ENCODE results near the gene CD244. TPM values are rescaled to one million over a fixed set of nuclear protein-coding genes. Genes with fewer than 3 reads are reported as not detected.

CD244 gene
- total and polyA plus RNA-seq, 2 experiments from 2014 or later: 0.47 to 1.2 TPM

- no peaks in the 10 kb centered on the region for H3K79me2 ChIP-seq
- H3K36me3 ChIP-seq (replicated peaks; ENCODE audit: insufficient read depth, low read depth): no peaks in the 10 kb centered on the region
- no peaks in the 10 kb centered on the region for H3K27me3 ChIP-seq
- H2AFZ ChIP-seq: no peak overlapping the region
- TF ChIP-seq CTCF (IDR thresholded peaks at IDR 0.05; ENCODE audit: poor library complexity): no peak
- no peak for TF ChIP-seq EZH2phosphoT487 (IDR thresholded peaks at IDR 0.05; ENCODE audit: low read depth, severe bottlenecking, unreplicated experiment)
- no peak for TF ChIP-seq EZH2 (IDR thresholded peaks at IDR 0.05; ENCODE audit: borderline replicate concordance)
- H4K20me1 ChIP-seq (ENCODE audit: insufficient read depth, poor library complexity, severe bottlenecking): no peaks in the 10 kb centered on the region
- DNase-seq (ENCODE audit: low spot score): no peak
- H3K4me3 ChIP-seq: no peak overlapping the region
- no peak overlapping the region for H3K27ac ChIP-seq
- no peak overlapping the region for H3K4me2 ChIP-seq
- H3K9me3 ChIP-seq (ENCODE audit: low read depth): no peaks in the 10 kb centered on the region
- H3K9me2 ChIP-seq (replicated peaks; ENCODE audit: insufficient read depth): no peaks in the 10 kb centered on the region
- H3K4me1 ChIP-seq (ENCODE audit: insufficient read depth): no peaks in the 10 kb centered on the region
- WGBS (ENCODE audit: low lambda C conversion rate, missing lambda C conversion rate): 93% methylated on average over 1 of the region's 1 CpG
Observed at GRCh38 chr1:160826546-160826945, 36.1 kb downstream of the CD244 start.

GRCh38 chr1:160823296-160823695 is 39.4 kb downstream of the CD244 start:
- TF ChIP-seq EZH2phosphoT487 (IDR thresholded peaks at IDR 0.05; ENCODE audit: low read depth, severe bottlenecking, unreplicated experiment) (no peak), CTCF (IDR thresholded peaks at IDR 0.05; ENCODE audit: poor library complexity) (no peak), EZH2 (IDR thresholded peaks at IDR 0.05; ENCODE audit: borderline replicate concordance) (no peak)
- Histone ChIP-seq H3K9me3 (ENCODE audit: low read depth) (no peaks in the 10 kb centered on the region), H3K27me3 (no peaks in the 10 kb centered on the region), H3K9me2 (replicated peaks; ENCODE audit: insufficient read depth) (no peaks in the 10 kb centered on the region), H3K4me1 (ENCODE audit: insufficient read depth) (no peaks in the 10 kb centered on the region), H3K4me2 (no peak overlapping the region), H3K79me2 (no peaks in the 10 kb centered on the region), H3K27ac (no peak overlapping the region), H4K20me1 (ENCODE audit: insufficient read depth, poor library complexity, severe bottlenecking) (no peaks in the 10 kb centered on the region), H2AFZ (no peak overlapping the region), H3K4me3 (no peak overlapping the region), H3K36me3 (replicated peaks; ENCODE audit: insufficient read depth, low read depth) (no peaks in the 10 kb centered on the region)
- no peak for DNase-seq (ENCODE audit: low spot score)
- 88% methylated on average over 3 of the region's 3 CpGs for WGBS (ENCODE audit: low lambda C conversion rate, missing lambda C conversion rate)

GRCh38 chr1:160821627-160822026 is 41.1 kb downstream of the CD244 start:
- H3K79me2 ChIP-seq: no peaks in the 10 kb centered on the region
- no peak for TF ChIP-seq EZH2phosphoT487 (IDR thresholded peaks at IDR 0.05; ENCODE audit: low read depth, severe bottlenecking, unreplicated experiment)
- no peak for TF ChIP-seq EZH2 (IDR thresholded peaks at IDR 0.05; ENCODE audit: borderline replicate concordance)
- TF ChIP-seq CTCF (IDR thresholded peaks at IDR 0.05; ENCODE audit: poor library complexity): no peak
- H3K4me3 ChIP-seq: no peak overlapping the region
- 89% methylated on average over 8 of the region's 8 CpGs for WGBS (ENCODE audit: low lambda C conversion rate, missing lambda C conversion rate)
- H3K4me1 ChIP-seq (ENCODE audit: insufficient read depth): no peaks in the 10 kb centered on the region
- H3K36me3 ChIP-seq (replicated peaks; ENCODE audit: insufficient read depth, low read depth): no peaks in the 10 kb centered on the region
- no peak for DNase-seq (ENCODE audit: low spot score)
- no peaks in the 10 kb centered on the region for H4K20me1 ChIP-seq (ENCODE audit: insufficient read depth, poor library complexity, severe bottlenecking)
- no peaks in the 10 kb centered on the region for H3K9me3 ChIP-seq (ENCODE audit: low read depth)
- H3K27me3 ChIP-seq: no peaks in the 10 kb centered on the region
- H3K9me2 ChIP-seq (replicated peaks; ENCODE audit: insufficient read depth): no peaks in the 10 kb centered on the region
- no peak overlapping the region for H3K27ac ChIP-seq
- H3K4me2 ChIP-seq: no peak overlapping the region
- H2AFZ ChIP-seq: no peak overlapping the region

GRCh38 chr1:160819186-160819585 is 43.5 kb downstream of the CD244 start:
- 78% methylated on average over 3 of the region's 3 CpGs for WGBS (ENCODE audit: low lambda C conversion rate, missing lambda C conversion rate)
- Histone ChIP-seq H3K4me1 (ENCODE audit: insufficient read depth) (no peaks in the 10 kb centered on the region), H4K20me1 (ENCODE audit: insufficient read depth, poor library complexity, severe bottlenecking) (no peaks in the 10 kb centered on the region), H3K9me3 (ENCODE audit: low read depth) (no peaks in the 10 kb centered on the region), H3K36me3 (replicated peaks; ENCODE audit: insufficient read depth, low read depth) (no peaks in the 10 kb centered on the region), H3K4me3 (no peak overlapping the region), H3K4me2 (no peak overlapping the region), H3K79me2 (no peaks in the 10 kb centered on the region), H3K27me3 (no peaks in the 10 kb centered on the region), H2AFZ (no peak overlapping the region), H3K9me2 (replicated peaks; ENCODE audit: insufficient read depth) (no peaks in the 10 kb centered on the region), H3K27ac (no peak overlapping the region)
- no peak for TF ChIP-seq EZH2 (IDR thresholded peaks at IDR 0.05; ENCODE audit: borderline replicate concordance)
- no peak for TF ChIP-seq EZH2phosphoT487 (IDR thresholded peaks at IDR 0.05; ENCODE audit: low read depth, severe bottlenecking, unreplicated experiment)
- TF ChIP-seq CTCF (IDR thresholded peaks at IDR 0.05; ENCODE audit: poor library complexity): no peak
- DNase-seq (ENCODE audit: low spot score): no peak

Measured in hepatocyte (in vitro differentiated cells).